ENCODE measurements around the gene BPHL. TPM values are rescaled to one million over a fixed set of nuclear protein-coding genes. Genes with fewer than 3 reads are reported as not detected.
A peak's percentile ranks its signal among the peaks of the same experiment; 100 is the strongest.
"Not testable (repeated sequence)": the region's sequence is repeated elsewhere in the genome, so short reads cannot be mapped to it uniquely, and the experiment has no call there.

The BPHL gene
- total RNA-seq, 1 experiment from 2014 or later: 48.7 TPM

DNA sequence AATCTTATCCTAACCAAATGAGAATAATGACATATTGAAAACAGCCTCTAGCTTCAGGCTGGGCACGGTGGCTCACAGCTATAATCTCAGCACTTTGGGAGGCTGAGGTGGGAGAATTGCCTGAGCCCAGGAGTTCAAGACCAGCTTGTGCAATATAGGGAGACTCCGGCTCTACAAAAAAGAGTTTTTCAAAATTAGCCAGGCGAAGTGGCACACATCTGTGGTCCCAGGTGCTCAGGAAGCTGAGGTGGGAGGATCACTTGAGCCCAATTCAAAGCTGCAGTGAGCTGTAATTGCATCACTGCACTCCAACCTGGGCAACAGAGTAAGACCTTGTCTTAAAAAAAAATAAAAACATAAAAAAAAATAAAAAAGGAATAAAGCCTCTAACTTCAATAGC is 34.2 kb downstream of the BPHL start:
- H4K8ac ChIP-seq (replicated peaks; ENCODE audit: insufficient read length, low read depth, low read length): no peak overlapping the region
- no CpG with 5 or more reads among the region's 3 CpGs for WGBS (ENCODE audit: extremely low coverage, insufficient read length, low lambda C conversion rate)
- DNase-seq: no peak
- peaks cover 7% of the 10 kb centered on the region for H3K23me2 ChIP-seq (ENCODE audit: insufficient read length, low read depth, low read length, poor library complexity, severe bottlenecking)
- H2BK15ac ChIP-seq (ENCODE audit: low read depth, low read length): no peak overlapping the region
- peaks cover 5% of the 10 kb centered on the region; the same call in 1 of the 2 replicates for H3K79me2 ChIP-seq (ENCODE audit: insufficient read depth, low read length)
- no peaks in the 10 kb centered on the region for H3K27me3 Mint-ChIP-seq (ENCODE audit: low read depth)
- H3K4me2 ChIP-seq (ENCODE audit: insufficient read depth, insufficient read length, low read length): no peak overlapping the region
- H3T11ph ChIP-seq (ENCODE audit: low read length): no peak overlapping the region
- H2BK12ac ChIP-seq (ENCODE audit: insufficient read length, low read depth, low read length): no peak overlapping the region
- H2AK5ac ChIP-seq (ENCODE audit: insufficient read length, low read length): no peak overlapping the region
- H3K79me1 ChIP-seq (ENCODE audit: insufficient read depth, low read depth, low read length, poor library complexity, severe bottlenecking): no peaks in the 10 kb centered on the region
- H3K27ac Mint-ChIP-seq: peak overlapping the region in 1 of 3 experiments; percentile 83; a peak in 2 of 7 replicates
- H3K36me3 Mint-ChIP-seq (ENCODE audit: insufficient read depth in 1 of 3, low read depth in 3 of 3): peaks cover 22 to 59% (median 49%) of the 10 kb centered on the region in 3 experiments; a peak in 6 of 7 replicates
- no peaks in the 10 kb centered on the region; the same call in 1 of the 2 replicates for H3K4me1 ChIP-seq (ENCODE audit: insufficient read depth, low read length)
- peaks cover 4 to 8% of the 10 kb centered on the region in 2 experiments for H3K4me1 Mint-ChIP-seq
- H3K23ac ChIP-seq (ENCODE audit: insufficient read length, low read depth, low read length): no peak overlapping the region
- no peaks in the 10 kb centered on the region for H3K9me3 Mint-ChIP-seq
- no peak overlapping the region for H2AFZ ChIP-seq (ENCODE audit: low read length)
- H2BK120ac ChIP-seq (ENCODE audit: low read depth, low read length, poor library complexity, severe bottlenecking): no peak overlapping the region
- H3K9ac ChIP-seq (ENCODE audit: extremely low read depth, insufficient read length, low read length): no peak overlapping the region
- H3K56ac ChIP-seq (ENCODE audit: insufficient read length, low read depth, low read length): no peak overlapping the region
- no peaks in the 10 kb centered on the region for H3K27me3 ChIP-seq (ENCODE audit: insufficient read depth, low read length)
- no peak overlapping the region for H4K5ac ChIP-seq (ENCODE audit: insufficient read length, low read depth, low read length)
- no peak overlapping the region for H2BK20ac ChIP-seq (ENCODE audit: low read depth, low read length, poor library complexity, severe bottlenecking)
- no peak overlapping the region for H3K18ac ChIP-seq (ENCODE audit: insufficient read length, low read depth, low read length)
- H3K14ac ChIP-seq (ENCODE audit: insufficient read depth, low read length): no peak overlapping the region
- H4K20me1 ChIP-seq (ENCODE audit: control insufficient read depth, insufficient read depth, insufficient read length): no peaks in the 10 kb centered on the region
- H3K4ac ChIP-seq (ENCODE audit: low read depth, low read length): no peak overlapping the region
- no peaks in the 10 kb centered on the region for H3K9me3 ChIP-seq (ENCODE audit: control insufficient read depth, low read depth, low read length)
- TF ChIP-seq, protein P1, sequence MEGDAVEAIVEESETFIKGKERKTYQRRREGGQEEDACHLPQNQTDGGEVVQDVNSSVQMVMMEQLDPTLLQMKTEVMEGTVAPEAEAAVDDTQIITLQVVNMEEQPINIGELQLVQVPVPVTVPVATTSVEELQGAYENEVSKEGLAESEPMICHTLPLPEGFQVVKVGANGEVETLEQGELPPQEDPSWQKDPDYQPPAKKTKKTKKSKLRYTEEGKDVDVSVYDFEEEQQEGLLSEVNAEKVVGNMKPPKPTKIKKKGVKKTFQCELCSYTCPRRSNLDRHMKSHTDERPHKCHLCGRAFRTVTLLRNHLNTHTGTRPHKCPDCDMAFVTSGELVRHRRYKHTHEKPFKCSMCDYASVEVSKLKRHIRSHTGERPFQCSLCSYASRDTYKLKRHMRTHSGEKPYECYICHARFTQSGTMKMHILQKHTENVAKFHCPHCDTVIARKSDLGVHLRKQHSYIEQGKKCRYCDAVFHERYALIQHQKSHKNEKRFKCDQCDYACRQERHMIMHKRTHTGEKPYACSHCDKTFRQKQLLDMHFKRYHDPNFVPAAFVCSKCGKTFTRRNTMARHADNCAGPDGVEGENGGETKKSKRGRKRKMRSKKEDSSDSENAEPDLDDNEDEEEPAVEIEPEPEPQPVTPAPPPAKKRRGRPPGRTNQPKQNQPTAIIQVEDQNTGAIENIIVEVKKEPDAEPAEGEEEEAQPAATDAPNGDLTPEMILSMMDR (conservative IDR thresholded peaks at IDR 0.05): no peak
- H3K27ac ChIP-seq (ENCODE audit: insufficient read length, low read depth, low read length): no peak overlapping the region
- H4K91ac ChIP-seq (ENCODE audit: insufficient read length, low read depth, low read length): no peak overlapping the region
- no peak overlapping the region for H3K4me3 Mint-ChIP-seq
- no peak overlapping the region for H2BK5ac ChIP-seq (ENCODE audit: insufficient read length, low read length)

DNA sequence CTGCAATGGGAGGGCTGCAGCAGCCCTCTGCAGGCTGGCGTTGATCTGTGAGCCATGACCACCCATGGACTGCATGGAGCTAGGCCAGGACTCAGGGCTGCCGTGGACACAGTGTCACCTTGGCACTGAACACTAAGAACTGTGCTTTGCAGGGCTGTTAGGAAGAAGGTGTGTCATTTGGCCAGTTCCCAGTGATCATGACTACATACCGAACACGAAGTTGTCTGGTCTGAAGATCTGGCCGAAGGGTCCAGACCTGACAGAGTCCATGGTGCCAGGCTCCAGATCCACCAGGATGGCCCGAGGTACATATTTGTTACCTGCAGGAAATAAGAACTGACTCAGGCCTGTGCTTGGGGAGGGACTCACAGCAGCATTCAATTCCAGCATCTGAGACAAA is 36.9 kb downstream of the BPHL start:
- not testable (repeated sequence) for H3K18ac ChIP-seq (ENCODE audit: insufficient read length, low read depth, low read length); H3K27me3 Mint-ChIP-seq (ENCODE audit: low read depth); H2BK20ac ChIP-seq (ENCODE audit: low read depth, low read length, poor library complexity, severe bottlenecking); H2BK15ac ChIP-seq (ENCODE audit: low read depth, low read length); H3K79me1 ChIP-seq (ENCODE audit: insufficient read depth, low read depth, low read length, poor library complexity, severe bottlenecking); H3K9ac ChIP-seq (ENCODE audit: extremely low read depth, insufficient read length, low read length); H4K20me1 ChIP-seq (ENCODE audit: control insufficient read depth, insufficient read depth, insufficient read length); H2BK12ac ChIP-seq (ENCODE audit: insufficient read length, low read depth, low read length); H3K56ac ChIP-seq (ENCODE audit: insufficient read length, low read depth, low read length); H3K27ac ChIP-seq (ENCODE audit: insufficient read length, low read depth, low read length); H3K9me3 Mint-ChIP-seq; H3K14ac ChIP-seq (ENCODE audit: insufficient read depth, low read length); H4K5ac ChIP-seq (ENCODE audit: insufficient read length, low read depth, low read length); H3K9me3 ChIP-seq (ENCODE audit: control insufficient read depth, low read depth, low read length); H3T11ph ChIP-seq (ENCODE audit: low read length); H3K4me2 ChIP-seq (ENCODE audit: insufficient read depth, insufficient read length, low read length); H3K27me3 ChIP-seq (ENCODE audit: insufficient read depth, low read length); H3K4me1 ChIP-seq (ENCODE audit: insufficient read depth, low read length); H3K79me2 ChIP-seq (ENCODE audit: insufficient read depth, low read length); H2BK5ac ChIP-seq (ENCODE audit: insufficient read length, low read length); DNase-seq; H4K8ac ChIP-seq (replicated peaks; ENCODE audit: insufficient read length, low read depth, low read length); H3K4ac ChIP-seq (ENCODE audit: low read depth, low read length); H2AK5ac ChIP-seq (ENCODE audit: insufficient read length, low read length); H2BK120ac ChIP-seq (ENCODE audit: low read depth, low read length, poor library complexity, severe bottlenecking); H2AFZ ChIP-seq (ENCODE audit: low read length); H4K91ac ChIP-seq (ENCODE audit: insufficient read length, low read depth, low read length); H3K23ac ChIP-seq (ENCODE audit: insufficient read length, low read depth, low read length)
- peak overlapping the region in 1 of 3 experiments; percentile 35; a peak in 1 of 7 replicates for H3K27ac Mint-ChIP-seq
- whole genome bisulfite sequencing (ENCODE audit: extremely low coverage, insufficient read length, low lambda C conversion rate): no CpG with 5 or more reads among the region's 6 CpGs
- H3K23me2 ChIP-seq (ENCODE audit: insufficient read length, low read depth, low read length, poor library complexity, severe bottlenecking): peaks cover 13% of the 10 kb centered on the region
- peak overlapping the region; percentile 60 to 92; a peak in 4 of 5 replicates for H3K4me3 Mint-ChIP-seq
- H3K4me1 Mint-ChIP-seq: peaks cover 18 to 27% of the 10 kb centered on the region in 2 experiments
- peaks cover 17 to 34% (median 33%) of the 10 kb centered on the region in 3 experiments; a peak in 6 of 7 replicates for H3K36me3 Mint-ChIP-seq (ENCODE audit: insufficient read depth in 1 of 3, low read depth in 3 of 3)

Measured in H9 (cell line).